NCI-H345 treated with DMSO at 0.1 percent for 48 hours (cell line): ENCODE results near the gene PAN3.

Experiments
- DNase-seq: peaks from one replicate; lab custom pipeline; 2025; ENCODE audit not compliant: unreplicated experiment; lab: John Stamatoyannopoulos, UW

The PAN3 gene

DNA sequence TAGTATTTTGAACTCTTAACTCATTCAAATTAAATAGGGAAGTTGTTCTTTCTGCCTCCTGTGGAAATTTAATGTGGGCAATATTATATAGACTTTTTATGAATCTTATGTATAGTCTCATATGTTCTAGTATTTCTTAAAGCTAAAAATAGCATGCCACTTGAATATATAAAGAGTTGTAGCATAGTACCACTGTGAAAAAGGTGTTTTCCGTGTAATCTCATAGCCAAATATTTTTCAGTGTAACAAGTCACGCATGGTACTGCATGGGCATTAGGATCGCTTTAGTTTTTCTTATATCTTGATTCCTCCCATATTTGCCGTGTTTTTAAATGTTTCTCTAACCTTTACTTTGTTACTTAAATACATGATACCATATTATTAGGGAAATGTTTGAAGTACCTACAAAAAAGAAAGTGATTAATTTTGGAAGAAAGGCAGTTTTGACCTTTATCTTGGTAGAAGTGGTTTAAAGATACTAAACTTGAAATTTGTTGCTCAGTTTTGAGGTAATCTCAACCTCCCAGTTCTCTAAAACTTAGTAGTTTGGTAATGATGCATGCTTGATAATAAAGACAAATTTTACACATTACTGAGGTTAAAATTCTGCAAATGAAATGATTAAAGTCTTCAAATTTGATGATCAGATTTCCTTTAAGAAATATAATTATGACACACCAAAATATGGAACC, 81.2 kb downstream of the PAN3 start:
- DNase-seq = no peak

DNA sequence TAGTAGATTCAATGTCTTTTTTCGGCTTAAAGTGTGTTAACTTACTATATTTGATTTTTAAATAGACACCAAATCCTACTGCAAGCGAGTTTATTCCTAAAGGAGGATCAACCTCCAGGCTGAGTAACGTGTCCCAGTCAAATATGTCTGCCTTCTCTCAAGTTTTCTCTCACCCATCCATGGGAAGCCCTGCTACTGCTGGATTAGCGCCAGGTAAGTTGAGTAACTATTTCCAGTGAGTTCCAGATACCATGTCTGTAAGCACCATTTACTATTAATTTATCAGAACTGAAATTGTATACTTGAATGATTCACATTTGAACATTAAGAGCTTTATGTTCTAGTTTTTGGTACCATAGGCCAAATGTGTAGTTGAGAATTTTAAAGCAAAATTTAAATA, 81.8 kb downstream of the PAN3 start:
- DNase-seq = no peak

DNA sequence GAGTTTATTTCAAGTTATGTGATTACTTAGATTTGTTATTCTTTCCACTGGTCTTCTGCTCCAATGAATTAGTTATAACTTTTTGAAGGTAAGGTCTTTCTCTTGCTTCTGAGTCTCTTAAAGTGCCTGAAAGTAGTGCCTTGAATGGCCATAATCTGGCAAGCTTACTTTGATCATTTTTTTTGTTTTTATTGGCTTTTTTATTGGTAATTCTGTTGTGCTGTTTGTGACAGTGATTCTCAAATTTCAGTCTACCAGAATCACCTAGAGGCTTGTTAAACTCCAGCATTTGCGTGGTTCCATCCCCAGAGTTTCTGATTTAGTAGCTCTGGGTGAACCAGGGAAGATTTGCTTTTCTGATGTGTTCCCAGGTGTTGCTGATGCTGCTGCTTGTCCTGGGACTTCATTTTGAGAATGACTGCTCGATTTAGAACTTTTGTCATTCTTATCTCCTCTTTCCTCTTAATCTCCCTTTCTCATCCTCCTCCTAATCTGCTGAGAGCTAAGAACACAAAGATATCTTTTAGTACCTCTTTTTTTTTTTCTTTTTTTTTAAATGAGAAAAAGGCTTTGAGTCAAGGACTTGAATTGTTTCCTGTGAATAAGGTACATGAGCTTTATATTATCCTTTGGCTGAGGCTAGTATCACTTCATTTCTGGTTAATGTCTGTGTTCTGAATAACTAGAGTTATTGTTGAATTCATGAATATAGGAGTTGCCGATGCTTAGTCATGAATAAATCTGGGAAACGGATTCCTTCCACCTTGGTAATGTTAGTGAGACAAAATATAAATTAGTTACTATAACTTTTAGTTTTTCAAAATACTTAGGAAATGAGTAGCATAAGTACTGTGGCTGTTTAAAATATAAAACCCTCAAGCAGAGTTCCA, 91.4 kb downstream of the PAN3 start:
- no peak for DNase-seq

DNA sequence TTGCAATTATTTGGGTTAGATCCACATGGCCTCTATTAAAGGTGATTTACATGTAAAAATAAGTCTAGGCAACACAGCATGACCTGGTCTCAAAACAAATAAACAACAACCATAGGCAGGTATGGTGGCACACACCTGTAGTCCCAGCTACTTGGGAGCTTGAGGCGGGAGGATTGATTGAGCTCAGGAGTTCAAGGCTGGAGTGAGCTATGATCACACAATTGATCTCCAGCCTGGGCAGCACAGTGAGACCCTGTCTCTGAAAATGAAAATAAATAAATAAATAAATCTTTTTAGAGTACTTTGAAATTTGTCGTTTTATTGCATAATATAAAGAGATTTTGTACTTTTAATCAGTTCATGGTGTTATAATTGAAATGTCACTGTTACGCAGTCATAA, 93.3 kb downstream of the PAN3 start:
- no peak for DNase-seq

DNA sequence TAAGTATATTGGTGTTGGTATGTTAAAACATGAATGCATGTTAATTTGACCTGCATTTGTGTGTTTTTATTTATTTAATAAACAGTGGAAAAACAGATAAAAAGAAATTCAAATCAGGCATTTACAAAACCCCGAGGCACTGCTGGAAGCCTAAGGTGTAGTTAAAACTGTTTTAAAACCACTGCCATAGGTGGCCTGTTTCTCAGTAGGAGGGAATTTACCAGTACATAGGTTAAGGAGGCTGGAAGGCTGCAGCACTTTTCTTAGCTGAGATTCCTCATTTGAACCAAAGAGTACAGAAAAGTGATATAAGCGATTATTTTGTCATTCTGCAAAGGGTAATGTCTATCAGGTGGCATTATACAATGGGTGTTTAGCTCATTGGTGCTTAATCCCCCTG, 99.6 kb downstream of the PAN3 start:
- DNase-seq = no peak

DNA sequence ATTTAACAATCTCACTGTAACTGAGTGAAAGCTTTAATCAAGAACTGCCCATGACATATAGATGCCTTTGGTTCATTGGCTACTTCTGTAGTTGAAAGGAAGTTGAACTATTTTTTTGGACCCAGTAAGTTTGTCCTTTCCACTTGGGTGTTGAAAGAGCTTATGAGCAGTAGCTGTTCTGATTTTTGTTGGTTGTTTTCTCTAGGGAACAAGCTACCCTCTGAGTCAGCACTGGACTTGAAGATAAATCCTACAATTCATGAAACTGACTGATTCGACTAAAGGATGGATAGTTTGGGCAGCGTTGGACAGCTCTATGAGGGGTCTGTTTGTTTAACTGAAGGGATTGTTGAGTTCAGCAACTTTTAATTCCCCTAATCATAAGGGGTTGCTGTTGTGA, 101.0 kb downstream of the PAN3 start:
- no peak for DNase-seq

DNA sequence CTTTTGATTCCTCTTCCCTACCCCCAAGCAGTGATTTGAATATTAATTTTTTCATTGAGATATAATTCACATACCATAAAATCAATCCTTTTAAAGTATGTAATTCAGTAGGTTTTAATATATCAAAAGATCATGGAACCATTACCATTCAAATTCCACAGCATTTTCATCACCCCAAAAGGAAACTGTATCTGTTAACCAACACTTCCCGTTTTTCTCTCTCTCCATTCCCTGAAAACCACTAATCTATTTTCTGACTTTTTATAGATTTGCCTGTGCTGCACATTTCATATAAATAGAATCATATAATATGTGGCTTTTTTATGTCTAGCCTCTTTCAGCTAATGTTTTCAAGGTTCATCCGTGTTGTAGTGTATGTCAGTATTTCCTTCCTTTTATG, 107.1 kb downstream of the PAN3 start:
- no peak for DNase-seq

DNA sequence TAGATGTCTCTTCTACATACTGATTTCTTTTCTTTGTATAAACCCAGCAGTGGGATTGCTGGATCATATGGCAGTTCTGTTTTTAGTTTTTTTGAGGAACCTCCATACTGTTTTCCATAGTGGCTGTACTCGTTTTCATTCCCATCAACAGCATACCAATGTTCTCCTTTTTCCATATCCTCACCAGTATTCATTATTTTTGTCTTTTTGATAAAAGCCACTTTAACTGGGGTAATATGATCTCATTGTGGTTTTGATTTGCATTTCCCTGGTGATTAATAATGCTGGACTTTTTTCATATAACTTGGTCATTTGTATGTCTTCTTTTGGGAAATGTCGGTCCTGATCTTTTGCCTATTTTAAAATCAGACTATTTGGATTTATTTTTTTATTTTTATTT, 108.5 kb downstream of the PAN3 start:
- DNase-seq = no peak

DNA sequence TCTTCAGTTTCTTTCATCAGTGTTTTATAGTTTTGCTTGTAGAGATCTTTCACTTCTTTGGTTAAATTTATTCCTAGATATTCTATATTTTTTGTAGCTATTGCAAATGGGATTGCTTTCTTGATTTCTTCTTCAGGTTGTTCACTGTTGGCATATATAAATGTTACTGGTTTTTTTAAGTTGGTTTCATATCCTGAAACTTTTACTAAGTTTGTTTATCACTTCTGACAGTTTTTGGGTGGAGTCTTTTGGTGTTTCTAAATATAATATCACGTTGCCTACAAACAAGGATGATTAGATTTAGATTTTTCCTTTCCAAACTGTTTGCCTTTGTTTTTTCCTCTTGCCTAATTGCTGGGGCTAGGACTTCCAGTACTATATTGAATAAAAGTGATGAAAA, 109.7 kb downstream of the PAN3 start:
- no peak for DNase-seq

DNA sequence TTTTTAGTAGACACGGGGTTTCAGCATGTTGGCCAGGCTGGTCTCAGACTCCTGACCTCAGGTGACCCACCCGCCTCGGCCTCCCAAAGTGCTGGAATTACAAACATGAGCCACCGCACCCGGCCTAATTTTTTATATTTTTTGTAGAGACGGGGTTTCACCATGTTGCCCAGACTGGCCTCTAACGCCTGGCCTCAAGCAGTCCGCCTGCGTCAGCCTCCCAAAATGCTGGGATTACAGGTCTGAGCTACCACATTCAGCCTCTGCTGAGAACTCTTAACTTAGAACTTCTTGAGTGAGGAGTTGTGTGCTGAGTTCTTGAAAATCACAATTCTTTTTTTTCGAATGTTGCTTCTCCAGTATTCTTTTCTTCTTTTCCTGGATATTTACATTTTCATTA, 112.2 kb downstream of the PAN3 start:
- DNase-seq = no peak

DNA sequence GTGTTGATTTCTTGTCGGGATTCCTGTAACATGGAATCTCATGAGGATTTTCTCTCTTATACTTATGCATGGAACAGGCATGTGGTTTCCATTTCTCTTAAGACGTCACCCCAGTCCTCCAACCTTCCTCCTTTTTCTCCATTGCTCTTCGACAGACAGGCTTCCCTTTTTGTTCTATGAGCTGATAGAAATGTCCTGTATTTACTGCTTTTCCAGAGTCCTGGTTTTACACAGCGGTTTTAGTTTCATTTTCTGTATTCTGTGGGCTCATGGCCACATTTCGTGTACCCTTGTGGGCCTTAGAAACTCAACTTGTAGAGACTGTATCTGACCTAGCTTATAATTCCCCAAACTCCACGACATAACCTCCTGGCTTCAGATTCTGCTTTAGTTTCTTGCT, 113.1 kb downstream of the PAN3 start:
- DNase-seq = no peak

DNA sequence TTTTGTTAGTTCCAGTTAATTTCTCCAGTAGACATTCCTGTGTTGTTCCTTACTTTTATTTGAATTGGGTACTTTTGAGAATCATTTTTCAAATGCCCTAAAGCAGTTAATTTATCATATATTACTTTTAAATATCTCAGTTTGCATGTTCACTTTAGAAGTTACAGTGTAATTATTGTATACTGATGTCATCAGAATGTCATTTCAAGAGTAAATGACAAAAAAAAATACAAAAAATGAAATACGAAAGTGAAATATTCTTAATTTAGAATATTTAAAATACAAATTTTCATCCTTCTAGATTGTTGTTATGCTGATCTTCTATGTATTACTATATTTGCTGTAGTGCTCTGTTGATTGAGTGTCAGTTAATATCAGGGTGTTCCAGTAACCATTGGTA, 114.2 kb downstream of the PAN3 start:
- no peak for DNase-seq

DNA sequence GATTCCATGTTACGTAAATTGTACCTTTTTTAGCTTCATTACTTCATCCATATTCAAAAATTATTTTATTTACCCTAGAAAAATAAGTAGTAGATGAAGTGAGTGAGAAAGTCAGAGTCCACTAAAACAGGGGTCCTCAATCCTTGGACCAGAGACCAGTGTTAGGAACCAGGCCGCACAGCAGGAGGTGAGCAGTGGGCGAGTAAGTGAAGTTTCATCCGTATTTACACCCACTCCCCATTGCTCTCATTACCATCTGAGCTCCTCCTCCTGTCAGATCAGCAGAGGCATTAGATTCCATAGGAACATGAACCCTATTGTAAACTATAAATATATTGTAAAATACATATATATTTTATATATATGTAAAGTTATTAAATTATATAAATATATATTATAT, 119.0 kb downstream of the PAN3 start:
- no peak for DNase-seq

DNA sequence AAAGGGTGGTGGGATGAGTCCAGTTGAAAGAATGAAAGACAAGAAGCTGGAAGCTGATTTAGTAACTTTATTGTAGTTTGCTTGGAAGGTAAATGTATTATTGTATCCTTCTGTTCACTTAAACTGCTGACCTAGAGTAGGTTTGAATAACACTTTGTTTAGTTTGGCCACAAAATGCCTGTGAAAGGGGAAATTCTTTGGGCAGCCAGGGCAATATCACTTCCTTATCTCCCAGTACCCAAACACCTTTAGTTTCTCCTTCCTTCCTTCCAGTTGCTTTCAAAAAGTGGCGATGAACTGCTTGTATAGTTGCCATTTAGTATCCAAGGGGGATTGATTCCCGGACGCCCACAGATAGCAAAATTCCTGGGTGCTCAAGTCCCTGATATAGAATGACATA, 120.1 kb downstream of the PAN3 start:
- DNase-seq = no peak

DNA sequence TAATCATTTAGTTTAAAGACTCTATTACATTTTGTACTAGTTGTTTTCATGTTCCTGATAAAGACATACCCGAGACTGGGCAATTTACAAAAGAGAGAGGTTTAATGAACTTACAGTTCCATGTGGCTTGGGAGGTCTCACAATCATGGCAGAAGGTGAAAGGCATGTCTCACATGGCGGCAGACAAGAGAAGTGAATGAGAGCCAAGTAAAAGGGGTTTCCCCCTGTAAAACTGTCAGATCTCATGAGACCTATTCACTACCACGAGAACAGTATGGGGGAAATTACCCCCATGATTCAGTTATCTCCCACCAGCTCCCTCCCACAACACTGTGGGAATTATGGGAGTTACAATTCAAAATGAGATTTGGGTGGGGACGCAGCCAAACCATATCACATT, 129.2 kb downstream of the PAN3 start:
- DNase-seq = no peak

DNA sequence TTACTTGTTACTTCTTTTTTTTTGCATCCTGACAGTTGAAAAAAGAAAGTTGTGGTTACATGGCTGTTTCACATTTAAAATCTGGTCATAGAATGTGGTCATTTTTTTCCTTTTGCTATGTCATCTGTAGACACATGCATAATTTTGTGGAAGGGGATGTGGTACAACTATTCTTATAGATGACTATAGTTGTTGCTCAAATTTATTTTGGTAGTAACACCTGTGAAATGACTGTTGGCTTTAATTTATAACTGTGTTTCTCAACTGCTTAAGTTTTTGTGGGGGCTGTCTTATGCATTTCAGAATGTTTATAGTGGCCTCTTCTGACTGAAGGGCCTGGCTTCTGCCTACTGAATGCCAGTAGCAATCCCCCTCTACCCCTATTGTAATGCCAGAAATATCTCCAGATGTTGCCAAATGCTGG, 130.5 kb downstream of the PAN3 start:
- DNase-seq = no peak

DNA sequence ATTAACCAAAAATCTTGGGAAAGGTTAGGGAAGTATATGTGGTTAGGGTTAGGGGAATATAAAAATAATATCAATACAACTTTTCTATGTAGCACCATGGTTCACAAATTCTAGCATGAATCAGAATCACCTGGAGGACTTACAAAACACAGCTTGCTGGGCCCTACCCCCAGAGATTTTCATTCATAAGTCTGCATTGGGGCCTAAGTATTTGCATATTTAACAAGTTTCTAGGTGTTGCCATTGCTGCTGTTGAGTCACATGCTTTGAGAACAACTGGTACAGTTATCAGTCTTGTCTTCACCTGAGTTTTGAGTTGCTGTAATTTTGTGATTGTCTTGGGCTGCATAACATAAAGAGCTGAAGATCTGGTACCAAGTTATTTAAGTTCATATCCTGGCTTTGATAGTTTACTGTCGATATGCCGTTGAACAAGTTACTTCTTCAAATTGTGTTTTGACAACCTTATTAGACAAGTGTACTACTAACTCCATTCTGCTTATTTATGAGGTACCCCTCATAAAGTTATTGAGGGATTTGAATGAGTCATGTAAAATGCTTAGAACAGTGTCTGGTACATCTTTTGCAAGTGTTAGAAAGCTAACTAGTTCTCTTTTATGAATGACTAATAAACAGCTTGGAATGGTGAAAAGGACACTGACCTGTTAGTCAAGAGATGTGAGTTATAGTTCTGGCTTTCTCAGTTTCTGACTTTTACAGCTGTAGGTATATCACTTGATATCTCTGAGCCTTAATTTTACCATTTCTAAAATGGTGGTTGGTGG, 132.9 kb downstream of the PAN3 start:
- DNase-seq = no peak

DNA sequence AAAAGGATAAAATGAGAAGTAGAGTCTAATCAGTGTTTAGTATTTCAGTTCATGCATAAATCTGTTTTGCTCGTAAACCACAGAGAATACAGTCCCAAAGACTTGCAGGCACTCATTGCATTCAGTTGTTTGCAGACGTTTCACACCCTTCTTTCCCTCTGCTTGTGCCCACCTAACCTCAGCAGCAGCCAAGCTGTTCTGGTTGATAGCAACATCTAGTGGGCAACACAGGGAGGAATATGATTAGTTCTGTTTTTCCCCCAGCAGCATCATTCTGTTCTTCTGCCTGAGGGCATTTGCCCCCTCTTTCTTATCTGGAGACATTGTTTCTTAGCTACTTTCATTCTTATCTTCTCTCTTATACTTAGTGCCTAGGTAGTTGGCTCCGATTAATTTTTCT, 135.6 kb downstream of the PAN3 start:
- DNase-seq = no peak

DNA sequence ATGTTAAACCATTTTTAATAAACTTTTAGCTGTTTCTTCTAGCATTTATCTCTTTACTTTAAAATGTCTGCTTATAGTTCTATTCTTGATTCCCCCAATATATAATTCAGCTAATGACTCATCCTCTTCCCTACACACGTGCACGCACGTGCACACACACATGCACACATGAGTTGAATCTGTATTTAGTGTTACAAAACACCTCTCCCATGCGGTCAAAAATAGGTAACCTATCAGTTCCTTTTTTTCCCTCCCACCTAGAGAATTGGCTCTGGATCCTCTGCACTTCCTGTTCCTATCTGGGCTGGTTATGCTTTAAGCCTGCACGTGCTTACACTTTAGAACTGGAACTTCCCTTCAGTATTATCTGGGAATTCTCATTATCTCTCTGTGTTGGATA, 144.1 kb downstream of the PAN3 start:
- DNase-seq = no peak

DNA sequence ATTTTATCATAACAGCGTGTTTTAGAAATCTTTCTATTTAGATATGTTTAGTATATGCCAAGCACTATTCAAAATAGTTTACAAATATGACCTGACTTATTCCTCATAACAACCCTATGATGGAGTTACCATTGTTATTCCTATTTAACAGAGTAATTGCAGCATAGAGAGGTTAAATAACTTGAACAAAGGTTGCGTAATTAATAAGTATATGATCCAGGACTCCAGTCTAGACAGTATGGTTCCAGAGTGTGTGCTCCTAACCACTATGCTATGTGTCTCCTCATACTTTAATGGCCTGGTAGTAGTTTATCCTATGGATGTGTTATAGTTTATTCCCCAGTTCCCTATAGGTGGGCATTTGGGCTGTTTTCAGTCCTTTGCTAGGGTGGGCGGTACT, 145.3 kb downstream of the PAN3 start:
- no peak for DNase-seq

DNA sequence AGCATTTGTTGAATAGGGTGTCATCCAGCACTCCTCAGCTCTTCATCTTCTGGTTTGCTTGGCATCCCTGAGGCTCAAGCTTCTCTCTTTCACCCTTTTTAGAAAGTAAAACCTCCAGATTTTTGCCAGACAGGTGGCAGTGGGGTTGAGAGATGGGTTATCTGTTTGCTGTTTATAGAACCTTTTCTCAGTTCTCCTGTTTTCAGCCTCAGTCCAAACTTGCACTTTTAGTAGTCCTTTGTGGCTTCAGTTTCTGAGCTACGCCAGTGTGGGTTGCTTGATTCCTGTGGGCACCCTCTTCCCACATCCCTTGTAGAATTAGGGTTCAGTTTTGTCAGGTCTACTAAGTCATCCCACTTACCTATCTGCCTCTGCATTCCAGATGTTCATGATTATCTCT, 147.9 kb downstream of the PAN3 start:
- DNase-seq = no peak

DNA sequence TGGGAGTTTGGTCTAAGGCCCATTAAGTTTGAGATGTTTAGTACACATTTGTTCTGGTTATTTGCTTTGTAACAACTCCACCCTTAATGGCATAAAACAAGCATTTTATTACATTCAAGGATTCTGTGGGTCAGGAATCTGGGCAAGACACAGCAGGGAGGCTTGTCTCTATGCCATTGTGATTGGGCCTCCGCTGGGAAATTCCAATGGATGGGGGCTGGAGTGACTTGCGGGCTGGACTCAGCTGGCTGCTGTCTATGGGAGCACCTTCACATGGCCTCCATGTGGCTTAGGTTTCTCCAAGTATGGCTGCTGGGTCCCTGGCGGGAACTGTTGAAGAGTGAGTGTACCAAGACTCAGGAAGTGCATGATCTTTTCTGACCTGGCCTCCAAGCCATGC, 159.0 kb downstream of the PAN3 start:
- no peak for DNase-seq
